Hepatocyte (in vitro differentiated cells): ENCODE measurements around the gene PRSS36. TPM values are rescaled to one million over a fixed set of nuclear protein-coding genes. Genes with fewer than 3 reads are reported as not detected.

ENCODE experiments used
- DNase-seq: peaks from one replicate; pipeline ENCODE4 v3.0.0-alpha.2; 2016; ENCODE audit warnings: low spot score
- H2AFZ ChIP-seq: fragments of 200-600 bp; sonication (generic); 2 replicates; pipeline ENCODE4 v1.6.0; 2016; ENCODE audit warnings: antibody characterized with exemption, mild to moderate bottlenecking
- H3K27ac ChIP-seq: fragments of 200-600 bp; sonication (generic); 2 replicates; pipeline ENCODE4 v1.5.1; 2016; ENCODE audit warnings: mild to moderate bottlenecking
- H3K27me3 ChIP-seq: fragments of 200-600 bp; sonication (generic); 2 replicates; pipeline ENCODE4 v1.6.1; 2016
- H3K36me3 ChIP-seq: fragments of 200-600 bp; sonication (generic); replicated peaks from 2 replicates; pipeline ENCODE4 v1.5.1; 2016; ENCODE audit warnings: low read depth; ENCODE audit not compliant: insufficient read depth
- H3K4me1 ChIP-seq: fragments of 200-600 bp; sonication (generic); 2 replicates; pipeline ENCODE4 v1.5.1; 2016; ENCODE audit warnings: mild to moderate bottlenecking, moderate library complexity; ENCODE audit not compliant: insufficient read depth
- H3K4me2 ChIP-seq: fragments of 200-600 bp; sonication (generic); 2 replicates; pipeline ENCODE4 v1.6.0; 2016
- H3K4me3 ChIP-seq: fragments of 200-600 bp; sonication (generic); 2 replicates; pipeline ENCODE4 v1.5.1; 2016; ENCODE audit warnings: mild to moderate bottlenecking
- H3K79me2 ChIP-seq: fragments of 200-600 bp; sonication (generic); 2 replicates; pipeline ENCODE4 v1.6.0; 2017; ENCODE audit warnings: mild to moderate bottlenecking
- H3K9me2 ChIP-seq: fragments of 200-600 bp; sonication (generic); replicated peaks from 2 replicates; pipeline ENCODE4 v1.6.0; 2017; ENCODE audit warnings: mild to moderate bottlenecking; ENCODE audit not compliant: insufficient read depth
- H3K9me3 ChIP-seq: fragments of 200-600 bp; sonication (generic); 2 replicates; pipeline ENCODE4 v1.5.1; 2016; ENCODE audit warnings: low read depth, mild to moderate bottlenecking
- H4K20me1 ChIP-seq: fragments of 200-600 bp; sonication (generic); 2 replicates; pipeline ENCODE4 v1.6.0; 2016; ENCODE audit warnings: mild to moderate bottlenecking; ENCODE audit not compliant: insufficient read depth, poor library complexity, severe bottlenecking
- EZH2 ChIP-seq: fragments of 200-600 bp; sonication (generic); IDR thresholded peaks from 2 replicates; pipeline ENCODE4 v1.6.1; 2016; ENCODE audit warnings: antibody characterized with exemption, mild to moderate bottlenecking, borderline replicate concordance
- EZH2phosphoT487 ChIP-seq: fragments of 200-600 bp; sonication (generic); IDR thresholded peaks from one replicate; pipeline ENCODE4 v1.6.1; 2018; ENCODE audit warnings: antibody characterized with exemption, mild to moderate bottlenecking, low read depth, moderate library complexity; ENCODE audit not compliant: unreplicated experiment, severe bottlenecking
- WGBS: methylation state at CpG from one replicate; pipeline ENCODE4 v1.1.6; 2016; ENCODE audit warnings: low lambda C conversion rate; ENCODE audit errors: missing lambda C conversion rate; 5-methylcytosine and 5-hydroxymethylcytosine counted together
- polyA plus RNA-seq: library from polyadenylated mRNA; unstranded; fragments of >200 nt; fragmentation: Nextera tagmentation; extraction: Ambion mirVana; gene quantifications from 2 replicates; pipeline ENCODE4 v1.2.1, GENCODE V29; 2016
- total RNA-seq: library from RNA; depleted of rRNA; stranded (reverse); fragments of >200 nt; gene quantifications from 2 replicates; pipeline ENCODE4 v1.2.3, GENCODE V29; 2014
- TF ChIP-seq, protein P1 (sequence below): fragments of 200-600 bp; sonication (generic); IDR thresholded peaks from 2 replicates; pipeline ENCODE4 v1.5.1; 2016; ENCODE audit warnings: antibody characterized with exemption, mild to moderate bottlenecking; ENCODE audit not compliant: poor library complexity

Gene PRSS36
- total and polyA plus RNA-seq, 2 experiments from 2014 or later: 0.63 to 1.4 TPM

DNA sequence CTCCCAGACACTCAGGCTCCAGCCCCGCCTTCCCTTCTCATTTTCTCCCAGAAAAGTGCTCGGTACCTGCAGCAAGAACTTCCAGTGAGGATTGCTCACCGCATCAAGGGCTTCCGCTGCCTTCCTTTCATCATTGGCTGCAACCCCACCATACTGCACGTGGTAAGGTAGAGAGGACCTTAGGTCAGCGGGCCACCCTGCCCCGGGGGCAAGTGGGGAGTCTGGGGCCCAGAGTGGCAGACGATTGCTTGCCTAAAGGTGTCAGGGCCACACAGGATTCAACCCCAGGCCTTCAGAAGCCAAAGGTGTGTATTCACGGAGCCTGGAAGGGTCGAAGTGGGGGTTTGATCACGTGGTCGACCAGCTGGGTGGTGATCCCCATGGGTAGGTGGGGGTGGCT is 40.2 kb downstream of the PRSS36 start:
- H3K4me3 ChIP-seq: no peak overlapping the region
- DNase-seq: peak; percentile 6
- H3K9me3 ChIP-seq: no peaks in the 10 kb centered on the region
- no peak overlapping the region for H2AFZ ChIP-seq
- H3K9me2 ChIP-seq: no peaks in the 10 kb centered on the region
- H3K4me1 ChIP-seq: peaks cover 10% of the 10 kb centered on the region
- no peak overlapping the region for H3K27ac ChIP-seq
- H4K20me1 ChIP-seq: no peaks in the 10 kb centered on the region
- no peaks in the 10 kb centered on the region for H3K27me3 ChIP-seq
- 96% methylated on average over 10 of the region's 12 CpGs for WGBS
- peak overlapping the region; percentile 98 for H3K4me2 ChIP-seq
- peaks cover 12% of the 10 kb centered on the region for H3K79me2 ChIP-seq
- no peaks in the 10 kb centered on the region for H3K36me3 ChIP-seq
- TF ChIP-seq, protein P1, sequence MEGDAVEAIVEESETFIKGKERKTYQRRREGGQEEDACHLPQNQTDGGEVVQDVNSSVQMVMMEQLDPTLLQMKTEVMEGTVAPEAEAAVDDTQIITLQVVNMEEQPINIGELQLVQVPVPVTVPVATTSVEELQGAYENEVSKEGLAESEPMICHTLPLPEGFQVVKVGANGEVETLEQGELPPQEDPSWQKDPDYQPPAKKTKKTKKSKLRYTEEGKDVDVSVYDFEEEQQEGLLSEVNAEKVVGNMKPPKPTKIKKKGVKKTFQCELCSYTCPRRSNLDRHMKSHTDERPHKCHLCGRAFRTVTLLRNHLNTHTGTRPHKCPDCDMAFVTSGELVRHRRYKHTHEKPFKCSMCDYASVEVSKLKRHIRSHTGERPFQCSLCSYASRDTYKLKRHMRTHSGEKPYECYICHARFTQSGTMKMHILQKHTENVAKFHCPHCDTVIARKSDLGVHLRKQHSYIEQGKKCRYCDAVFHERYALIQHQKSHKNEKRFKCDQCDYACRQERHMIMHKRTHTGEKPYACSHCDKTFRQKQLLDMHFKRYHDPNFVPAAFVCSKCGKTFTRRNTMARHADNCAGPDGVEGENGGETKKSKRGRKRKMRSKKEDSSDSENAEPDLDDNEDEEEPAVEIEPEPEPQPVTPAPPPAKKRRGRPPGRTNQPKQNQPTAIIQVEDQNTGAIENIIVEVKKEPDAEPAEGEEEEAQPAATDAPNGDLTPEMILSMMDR: no peak
- TF ChIP-seq EZH2phosphoT487 (no peak), EZH2 (no peak)

GRCh38 chr16:31108794-31109558 is 40.9 kb downstream of the PRSS36 start:
- H3K27ac ChIP-seq: peak overlapping the region; percentile 69
- peak overlapping the region; percentile 99 for H2AFZ ChIP-seq

GRCh38 chr16:31108035-31108793 is 41.7 kb downstream of the PRSS36 start, which contains the start of gene BCKDK:
BCKDK (plus strand) TSS chr16:31108386; CDS start chr16:31109224, 838 bp downstream.
- Histone ChIP-seq H3K27ac (peak within 1 kb of the TSS; percentile 69), H4K20me1 (no peaks in the 10 kb centered on the region), H3K9me2 (no peaks in the 10 kb centered on the region), H3K4me2 (peak within 1 kb of the TSS; percentile 98), H3K4me1 (peaks cover 6% of the 10 kb centered on the region), H3K4me3 (peak within 1 kb of the TSS; percentile 100), H3K27me3 (no peaks in the 10 kb centered on the region), H2AFZ (peak within 1 kb of the TSS; percentile 99), H3K36me3 (no peaks in the 10 kb centered on the region), H3K79me2 (peaks cover 12% of the 10 kb centered on the region), H3K9me3 (no peaks in the 10 kb centered on the region)
- DNase-seq: peak; percentile 83
- 6% methylated on average over 64 of the region's 68 CpGs for WGBS
- TF ChIP-seq, protein P1: no peak
- no peak for TF ChIP-seq EZH2
- TF ChIP-seq EZH2phosphoT487: no peak

More at GRCh38 chr16:31108794-31109558, 40.9 kb downstream of the PRSS36 start:
- H3K27me3 ChIP-seq: no peaks in the 10 kb centered on the region
- peaks cover 12% of the 10 kb centered on the region for H3K79me2 ChIP-seq
- H3K9me3 ChIP-seq: no peaks in the 10 kb centered on the region
- H3K36me3 ChIP-seq: no peaks in the 10 kb centered on the region
- TF ChIP-seq EZH2 (no peak), EZH2phosphoT487 (no peak)
- TF ChIP-seq, protein P1: no peak
- H3K9me2 ChIP-seq: no peaks in the 10 kb centered on the region
- no peaks in the 10 kb centered on the region for H4K20me1 ChIP-seq
- H3K4me3 ChIP-seq: peak overlapping the region; percentile 100
- peak overlapping the region; percentile 98 for H3K4me2 ChIP-seq
- DNase-seq: peak; percentile 8
- peaks cover 8% of the 10 kb centered on the region for H3K4me1 ChIP-seq
- 60% methylated on average over 51 of the region's 57 CpGs for WGBS
